Spleen (tissue), 7 donors: ENCODE measurements around the gene LY6G6F.

Experiments
- POLR2A ChIP-seq, 3 donors: fragments of 450-650 bp; IDR thresholded peaks; one replicate each; pipeline ENCODE4 v1.5.1; 2017; ENCODE audit warnings: antibody characterized with exemption in 3 of 3, mild to moderate bottlenecking in 1 of 3
- TF ChIP-seq, protein P1 (sequence below), 11 experiments: fragments of 200-600 bp in 7 of 11; fragments of 450-650 bp in 4 of 11; sonication (generic) in 4 of 11; IDR thresholded peaks in 8 of 11; conservative IDR thresholded peaks in 3 of 11; 1 replicate in 7 of 11; 2 replicates in 4 of 11; pipeline versions ENCODE4 v1.4.0 to v1.8.0; 2016 to 2021; ENCODE audit warnings: antibody characterized with exemption in 11 of 11, inconsistent platforms in 4 of 11, mild to moderate bottlenecking in 1 of 11
- donor health status: DM: no; HTN: no; CAD: no; lungs with moderate emphysema.
- donor health status: DM: no; HTN: no; CAD: no.
- donor health status: DM: no; HTN: no; CAD: no.

DNA sequence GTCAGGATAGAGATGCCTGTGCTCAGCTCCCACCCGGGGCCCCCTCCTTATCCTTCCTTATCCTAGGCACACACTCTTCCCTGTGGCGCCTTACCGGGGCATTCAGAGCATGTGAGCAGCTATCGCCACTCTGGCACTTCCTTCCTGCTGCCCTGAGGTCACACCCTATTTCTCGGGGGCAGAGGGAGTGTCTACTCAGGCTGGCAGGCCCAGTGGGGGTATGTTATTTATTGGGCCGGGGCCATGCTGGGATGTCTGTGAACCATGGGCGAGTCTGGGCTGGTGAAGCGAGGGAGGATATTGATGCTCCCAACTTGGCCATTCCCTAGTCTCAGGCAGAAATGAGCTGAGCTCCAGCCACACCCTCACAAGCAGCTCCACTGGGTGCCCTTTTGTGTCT lies 4.6 kb downstream of the LY6G6F start:
- TF ChIP-seq, protein P1, sequence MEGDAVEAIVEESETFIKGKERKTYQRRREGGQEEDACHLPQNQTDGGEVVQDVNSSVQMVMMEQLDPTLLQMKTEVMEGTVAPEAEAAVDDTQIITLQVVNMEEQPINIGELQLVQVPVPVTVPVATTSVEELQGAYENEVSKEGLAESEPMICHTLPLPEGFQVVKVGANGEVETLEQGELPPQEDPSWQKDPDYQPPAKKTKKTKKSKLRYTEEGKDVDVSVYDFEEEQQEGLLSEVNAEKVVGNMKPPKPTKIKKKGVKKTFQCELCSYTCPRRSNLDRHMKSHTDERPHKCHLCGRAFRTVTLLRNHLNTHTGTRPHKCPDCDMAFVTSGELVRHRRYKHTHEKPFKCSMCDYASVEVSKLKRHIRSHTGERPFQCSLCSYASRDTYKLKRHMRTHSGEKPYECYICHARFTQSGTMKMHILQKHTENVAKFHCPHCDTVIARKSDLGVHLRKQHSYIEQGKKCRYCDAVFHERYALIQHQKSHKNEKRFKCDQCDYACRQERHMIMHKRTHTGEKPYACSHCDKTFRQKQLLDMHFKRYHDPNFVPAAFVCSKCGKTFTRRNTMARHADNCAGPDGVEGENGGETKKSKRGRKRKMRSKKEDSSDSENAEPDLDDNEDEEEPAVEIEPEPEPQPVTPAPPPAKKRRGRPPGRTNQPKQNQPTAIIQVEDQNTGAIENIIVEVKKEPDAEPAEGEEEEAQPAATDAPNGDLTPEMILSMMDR (IDR thresholded peaks at IDR 0.05 in 8 of 11, conservative IDR thresholded peaks at IDR 0.05 in 3 of 11), result no peak
- no peak for TF ChIP-seq POLR2A (IDR thresholded peaks at IDR 0.05)
